ENCODE data around the gene WASL.
"Not testable (repeated sequence)": the region's sequence is repeated elsewhere in the genome, so short reads cannot be mapped to it uniquely, and the experiment has no call there.

The WASL gene

DNA sequence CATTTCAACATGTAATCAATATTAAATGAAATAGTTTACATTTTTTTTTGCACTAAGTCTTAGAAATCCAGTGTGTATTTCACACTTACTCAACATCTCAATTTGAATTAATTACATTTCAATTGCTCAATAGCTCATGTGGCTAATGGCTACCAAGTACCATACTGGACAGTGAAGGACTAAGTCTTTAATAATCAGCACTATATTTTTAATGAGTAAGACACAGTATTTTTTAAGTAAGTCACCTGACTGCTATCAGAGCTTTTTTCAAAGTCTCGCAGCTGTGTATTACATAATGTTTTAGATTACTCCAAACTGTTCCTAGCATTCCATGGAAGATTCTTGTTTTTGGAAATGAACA, 19.6 kb downstream of the WASL start:
- no peak for DNase-seq

DNA sequence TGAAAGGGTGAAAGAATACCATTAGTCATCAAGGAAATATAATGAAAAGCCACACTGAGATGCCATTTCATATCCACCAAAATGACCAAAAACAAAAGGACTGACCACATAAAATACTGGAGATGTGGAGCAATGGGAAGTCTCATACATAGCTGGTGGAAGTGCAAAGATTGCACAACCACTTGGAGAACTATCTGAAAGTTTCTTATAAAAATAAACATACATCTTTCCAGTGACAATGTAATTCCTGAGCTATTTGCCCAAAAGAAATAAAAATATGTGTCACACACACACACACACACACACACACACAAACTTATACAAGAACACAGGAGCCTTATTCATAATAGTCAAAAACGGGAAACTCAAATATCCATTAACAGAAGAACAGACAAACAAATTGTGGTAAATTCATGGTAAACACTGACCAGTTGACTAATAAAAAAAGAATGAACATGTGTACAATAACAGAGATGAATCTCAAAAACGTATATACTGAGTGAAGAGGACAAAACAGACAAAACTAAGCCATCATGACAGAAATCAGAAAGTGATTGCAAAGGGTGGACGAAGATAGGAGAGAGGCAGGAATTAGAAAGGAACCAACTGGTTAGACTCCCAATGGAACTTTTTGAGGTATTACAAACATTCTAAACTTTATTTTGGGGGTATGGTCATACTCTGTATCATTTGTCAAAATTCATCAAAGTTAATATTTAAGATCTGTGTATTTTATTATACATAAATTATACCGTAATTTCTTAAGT, 21.5 kb downstream of the WASL start:
- no peak for DNase-seq

DNA sequence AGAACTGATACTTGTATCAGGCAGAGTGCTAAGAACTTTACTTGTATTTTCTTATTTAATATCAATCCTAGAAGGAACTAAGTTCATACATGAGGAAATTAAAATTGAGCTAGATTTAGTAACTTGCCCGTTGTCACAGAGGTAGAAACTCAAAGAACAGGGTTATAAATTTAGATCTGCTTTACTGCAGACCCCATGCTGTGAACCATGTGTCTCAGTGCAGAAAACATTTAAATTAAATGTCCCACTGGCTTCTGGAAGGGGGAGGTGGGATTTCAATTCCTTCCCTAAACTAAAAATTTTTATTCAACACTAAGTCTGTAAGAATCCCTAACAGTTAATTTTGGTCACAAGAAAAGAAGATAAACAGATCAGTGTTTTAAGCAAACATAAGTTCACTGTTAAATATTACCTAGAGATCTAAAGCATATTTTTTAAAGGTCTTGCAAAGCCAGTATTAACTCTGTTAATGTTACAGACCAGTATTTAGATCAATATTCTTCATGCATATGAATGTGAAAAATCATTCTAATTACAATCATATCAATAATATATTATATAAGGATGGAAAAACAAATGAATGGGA, 23.1 kb downstream of the WASL start:
- peak; percentile 46 for DNase-seq

DNA sequence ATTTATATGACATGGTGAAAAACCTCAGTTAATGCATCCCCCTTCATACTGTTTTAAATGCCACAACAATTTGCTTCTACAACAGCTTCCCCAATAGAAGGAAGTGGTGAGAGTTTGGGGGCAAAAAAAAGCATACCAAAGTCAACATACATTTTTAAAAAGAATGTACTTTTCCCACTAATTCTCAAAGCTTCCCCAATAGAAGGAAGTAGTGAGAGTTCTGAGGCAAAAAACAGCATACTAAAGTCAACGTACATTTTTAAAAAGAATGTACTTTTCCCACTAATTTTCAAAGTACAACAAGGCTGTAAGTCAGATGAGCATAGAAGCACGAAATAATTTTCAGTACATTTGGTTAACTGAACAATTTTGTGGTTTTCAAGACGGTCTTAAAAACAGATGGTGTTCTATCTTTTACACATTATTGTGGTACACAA, 24.0 kb downstream of the WASL start:
- DNase-seq: no peak

DNA sequence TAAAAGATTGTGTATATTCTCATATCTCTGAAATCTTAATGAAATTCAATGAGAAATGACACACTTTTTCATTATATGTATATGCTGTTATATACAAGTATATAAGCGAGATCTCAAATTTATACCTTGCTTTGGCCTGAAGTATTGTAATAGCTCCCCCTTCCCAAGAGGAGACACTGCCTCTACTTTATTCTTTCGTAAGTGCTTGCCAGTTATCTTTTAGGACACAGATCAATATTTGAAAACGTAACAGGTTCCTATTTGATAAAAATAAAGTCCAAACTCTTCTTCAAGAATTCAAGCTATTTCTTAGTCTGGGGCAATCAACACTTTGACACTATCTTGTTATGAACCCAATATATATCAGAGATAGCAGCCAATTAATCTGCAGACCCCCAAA, 24.9 kb downstream of the WASL start:
- no peak for DNase-seq

DNA sequence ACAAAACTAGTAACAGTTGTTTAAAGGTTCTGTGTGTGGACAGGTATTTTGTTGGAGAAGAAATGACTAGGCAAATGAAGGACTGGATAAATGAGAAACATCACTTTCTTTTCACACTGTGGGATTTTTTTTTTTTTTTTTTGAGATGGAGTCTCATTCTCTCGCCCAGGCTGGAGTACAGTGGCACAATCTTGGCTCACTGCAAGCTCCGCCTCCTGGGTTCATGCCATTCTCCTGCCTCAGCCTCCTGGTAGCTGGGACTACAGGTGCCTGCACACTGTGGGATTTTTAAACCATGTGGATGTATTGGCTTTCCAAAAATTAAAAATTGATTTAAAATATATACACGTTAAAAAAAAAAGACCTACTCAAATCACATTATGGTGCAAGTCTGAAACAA, 28.3 kb downstream of the WASL start:
- DNase-seq: not testable (repeated sequence)

DNA sequence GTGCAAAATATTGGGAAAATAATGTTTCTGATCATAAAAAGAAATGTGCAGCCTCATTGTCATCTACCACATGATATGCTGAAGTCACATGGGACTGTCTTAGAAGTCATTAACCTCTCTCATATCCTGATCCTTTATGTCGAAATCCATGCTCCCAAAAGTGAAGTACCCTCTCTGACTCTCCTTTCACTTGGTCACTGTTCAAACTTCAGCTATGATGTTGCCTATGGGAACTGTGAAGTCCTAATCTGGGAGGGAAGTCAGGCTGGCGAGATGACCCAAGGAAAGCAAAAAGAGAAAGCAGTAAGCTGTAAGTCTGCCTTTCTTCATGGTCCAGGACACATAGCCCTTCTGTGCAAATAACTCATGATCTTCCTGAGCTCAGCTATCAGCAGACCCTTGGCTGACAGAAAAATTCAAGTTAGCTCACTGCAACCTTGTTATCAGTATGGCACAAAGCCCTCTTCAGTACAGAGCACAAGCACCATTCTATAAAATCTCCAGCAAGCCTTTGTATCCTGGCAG, 29.5 kb downstream of the WASL start:
- DNase-seq: no peak

DNA sequence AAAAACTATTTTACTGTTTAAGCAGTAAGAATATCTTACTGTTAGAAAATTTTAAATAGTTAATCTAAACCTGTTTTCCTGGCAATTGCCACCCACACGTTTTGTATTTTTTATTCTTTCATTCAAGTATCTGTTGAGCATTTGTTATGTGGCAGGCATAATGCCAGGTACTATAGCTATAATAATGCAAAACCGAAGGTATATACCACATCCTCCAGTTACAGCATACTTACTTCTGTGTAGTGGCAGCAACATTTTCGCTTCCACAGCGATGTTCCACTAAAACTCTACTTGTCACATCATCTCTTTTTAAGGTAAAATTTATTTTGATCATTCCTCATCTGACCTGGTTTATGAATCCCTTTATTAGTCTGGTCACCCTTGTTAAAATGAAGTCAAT, 30.0 kb downstream of the WASL start:
- no peak for DNase-seq

DNA sequence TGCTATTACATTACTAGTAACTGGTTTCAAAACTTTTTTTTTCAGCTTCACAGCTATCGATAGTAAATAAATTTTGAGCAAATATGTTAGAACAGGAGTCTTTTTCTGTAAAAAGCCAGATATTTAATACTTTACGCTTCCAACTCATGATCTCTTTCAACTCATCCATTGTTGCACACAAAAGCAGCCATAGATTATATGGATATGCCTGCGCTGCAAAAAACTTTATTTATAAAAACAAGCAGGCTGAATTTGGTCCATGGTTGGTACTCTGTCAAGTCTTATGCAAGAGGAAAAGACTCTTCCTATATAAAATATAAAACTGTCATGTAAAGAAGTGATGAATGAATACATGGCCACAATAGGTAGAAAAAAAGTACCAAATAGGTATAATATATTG, 31.1 kb downstream of the WASL start:
- DNase-seq: no peak

DNA sequence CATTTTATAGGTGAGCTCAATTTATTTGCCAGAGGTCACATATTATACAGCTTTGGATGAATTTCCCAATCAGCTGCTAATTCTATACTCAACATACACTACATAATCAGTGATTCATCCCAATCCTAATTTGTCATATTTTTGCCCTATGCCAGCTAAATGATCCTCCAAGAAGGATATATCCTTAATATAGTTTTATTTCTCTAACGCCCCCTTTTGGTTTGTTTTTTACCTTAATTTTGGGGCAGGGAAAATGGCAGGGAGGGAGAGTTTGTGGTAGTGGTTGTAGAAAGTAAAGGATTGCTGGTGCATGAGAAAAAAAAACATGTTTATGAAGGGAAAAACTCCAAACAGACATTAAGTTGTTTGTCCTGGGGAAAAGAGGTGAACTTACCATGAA, 31.9 kb downstream of the WASL start:
- DNase-seq: no peak

DNA sequence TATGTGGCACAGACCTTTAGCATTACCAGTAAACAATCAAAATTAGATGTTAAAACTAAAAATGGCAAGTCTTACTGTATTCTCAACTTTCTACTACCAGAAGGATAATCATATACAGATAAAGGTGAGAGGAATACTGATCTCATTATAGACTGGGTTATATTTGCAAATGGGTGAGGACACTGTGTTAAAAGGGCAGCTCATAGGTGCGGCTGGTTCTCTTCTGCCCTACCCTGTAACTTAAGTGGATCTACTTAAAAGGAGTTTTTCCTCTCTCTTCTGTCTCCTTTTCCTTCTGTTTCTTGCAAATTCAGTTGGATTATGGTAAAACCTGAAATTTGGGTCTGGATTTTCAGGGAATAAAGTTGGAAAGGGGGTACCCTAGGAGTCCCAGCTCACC, 33.0 kb downstream of the WASL start:
- DNase-seq: no peak

DNA sequence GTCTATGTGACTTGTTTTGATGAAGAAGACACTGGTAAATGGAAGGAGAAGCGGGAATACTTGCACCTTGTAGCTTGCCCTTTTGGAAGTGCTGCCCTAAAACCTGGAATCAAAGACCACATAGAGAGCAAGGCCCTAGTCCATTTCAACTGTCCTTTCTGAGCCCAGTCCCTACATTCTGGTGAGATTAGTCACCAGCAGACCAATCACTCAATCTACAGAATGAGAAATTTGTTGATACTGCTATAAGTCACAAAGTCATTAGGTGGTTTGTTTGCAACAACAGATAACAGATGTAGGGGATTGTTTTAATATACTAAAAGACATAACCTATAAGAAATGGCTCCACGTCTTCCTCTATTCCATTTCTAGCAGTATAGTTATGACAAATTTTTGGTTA, 33.6 kb downstream of the WASL start:
- no peak for DNase-seq

DNA sequence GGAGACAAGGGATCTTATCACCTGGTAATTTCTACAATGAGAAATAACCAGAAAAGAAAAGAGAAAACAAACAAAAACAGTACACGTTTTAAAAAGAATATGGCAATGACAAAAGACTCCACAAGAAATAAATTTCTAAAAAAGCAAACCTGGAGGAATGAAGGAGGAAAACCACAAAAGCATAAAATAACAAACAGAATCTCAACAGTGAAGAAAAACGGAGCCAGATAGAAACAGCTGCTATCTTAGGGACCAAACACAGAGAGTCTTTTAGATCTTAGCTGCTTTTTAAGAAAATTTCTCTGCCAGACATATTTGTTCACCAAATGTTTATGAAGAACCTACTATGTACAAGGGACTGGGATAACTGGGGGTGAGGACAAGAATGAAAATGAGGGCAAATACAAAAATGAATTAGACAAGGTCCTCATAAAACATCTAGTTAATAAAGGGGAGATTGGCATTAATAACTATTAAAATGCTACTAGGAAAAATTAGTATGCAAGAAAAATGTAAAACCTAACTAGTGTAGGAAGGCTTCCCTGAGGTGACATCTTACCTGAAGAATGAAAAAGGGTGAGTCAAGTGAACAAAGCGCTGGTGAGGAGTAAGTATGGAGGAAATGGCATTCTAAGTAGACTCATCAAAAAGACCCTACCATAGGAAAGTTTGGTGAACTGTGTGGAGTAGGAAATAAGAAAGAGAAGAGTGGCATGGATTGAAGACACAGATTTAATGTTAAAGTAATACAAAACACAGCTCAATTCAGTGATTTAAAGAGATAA, 34.3 kb downstream of the WASL start:
- DNase-seq: no peak

DNA sequence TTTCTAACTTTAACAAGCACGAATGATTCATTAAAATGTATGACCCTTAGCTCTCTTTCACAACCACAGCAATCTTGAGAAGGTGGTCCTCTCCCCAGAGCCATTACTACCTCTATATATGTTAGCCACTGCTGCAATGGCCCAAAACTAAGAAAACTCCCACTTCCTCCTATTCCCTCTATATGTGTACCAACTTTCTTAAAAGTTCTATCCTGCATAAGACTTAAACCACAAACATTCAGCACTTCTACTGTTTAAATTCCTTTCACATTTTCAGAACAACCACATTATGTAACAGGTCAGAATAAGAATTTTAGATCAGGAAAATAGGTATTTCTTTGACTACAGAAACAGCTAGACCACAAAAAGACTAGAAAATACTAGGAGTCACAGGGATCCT, 36.2 kb downstream of the WASL start:
- DNase-seq: no peak

DNA sequence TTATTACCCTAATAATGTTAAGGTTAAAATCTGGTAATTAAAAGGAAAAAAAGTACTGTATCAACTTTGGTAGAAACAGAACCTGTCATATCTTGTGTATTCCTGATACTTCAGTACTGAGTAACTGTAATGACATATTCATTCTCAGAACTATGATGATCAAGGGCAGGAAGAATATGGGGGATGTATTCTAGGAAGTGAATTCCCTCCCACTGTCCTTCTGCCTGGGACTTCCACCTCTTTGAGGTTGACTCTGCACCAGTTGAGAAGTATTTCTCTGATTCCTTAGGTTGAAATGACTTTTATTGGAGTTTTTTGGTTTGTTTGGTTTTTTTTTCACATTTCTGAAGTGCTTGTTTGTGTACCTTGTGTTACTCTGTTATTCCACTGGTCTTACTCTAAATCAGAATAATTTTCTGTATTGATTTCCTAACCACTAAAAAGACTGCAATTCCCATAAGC, 36.9 kb downstream of the WASL start:
- DNase-seq: no peak

DNA sequence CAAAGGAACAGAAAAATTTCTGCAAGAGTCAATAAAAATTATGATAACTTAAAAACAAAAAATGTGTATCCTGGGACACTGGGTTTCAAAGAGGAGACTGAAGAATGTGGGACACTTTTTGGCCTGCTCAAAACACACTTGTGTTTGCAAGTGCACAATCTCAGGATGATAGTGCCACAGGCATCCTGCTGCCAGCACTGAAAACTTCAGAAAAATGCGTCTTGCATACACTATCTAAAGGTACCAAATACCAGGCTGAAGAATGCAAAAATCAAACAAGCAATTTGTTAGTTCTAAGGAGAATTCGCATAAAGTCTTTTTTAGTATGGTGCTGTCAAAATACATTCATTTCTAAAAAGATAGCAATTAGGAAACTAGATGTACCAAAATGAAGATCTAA, 38.1 kb downstream of the WASL start:
- no peak for DNase-seq

DNA sequence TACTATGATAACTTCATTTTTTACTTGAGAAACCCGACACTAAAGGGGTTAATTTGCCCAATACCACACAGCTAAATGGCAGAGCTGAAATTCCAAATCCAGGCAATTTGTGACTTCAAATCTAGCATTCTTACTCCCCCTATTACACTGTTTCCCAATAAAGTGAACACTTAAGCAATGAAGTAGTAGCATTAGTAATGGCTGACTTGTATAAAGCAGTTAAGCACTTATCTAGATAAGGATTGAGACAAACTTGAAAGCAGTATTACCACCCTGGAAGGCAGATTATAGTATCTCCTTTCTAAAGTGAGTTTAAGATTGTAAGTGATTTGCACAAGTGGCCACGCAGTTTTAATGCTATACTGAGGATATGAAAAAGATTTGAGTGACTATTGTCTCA, 39.3 kb downstream of the WASL start:
- no peak for DNase-seq

DNA sequence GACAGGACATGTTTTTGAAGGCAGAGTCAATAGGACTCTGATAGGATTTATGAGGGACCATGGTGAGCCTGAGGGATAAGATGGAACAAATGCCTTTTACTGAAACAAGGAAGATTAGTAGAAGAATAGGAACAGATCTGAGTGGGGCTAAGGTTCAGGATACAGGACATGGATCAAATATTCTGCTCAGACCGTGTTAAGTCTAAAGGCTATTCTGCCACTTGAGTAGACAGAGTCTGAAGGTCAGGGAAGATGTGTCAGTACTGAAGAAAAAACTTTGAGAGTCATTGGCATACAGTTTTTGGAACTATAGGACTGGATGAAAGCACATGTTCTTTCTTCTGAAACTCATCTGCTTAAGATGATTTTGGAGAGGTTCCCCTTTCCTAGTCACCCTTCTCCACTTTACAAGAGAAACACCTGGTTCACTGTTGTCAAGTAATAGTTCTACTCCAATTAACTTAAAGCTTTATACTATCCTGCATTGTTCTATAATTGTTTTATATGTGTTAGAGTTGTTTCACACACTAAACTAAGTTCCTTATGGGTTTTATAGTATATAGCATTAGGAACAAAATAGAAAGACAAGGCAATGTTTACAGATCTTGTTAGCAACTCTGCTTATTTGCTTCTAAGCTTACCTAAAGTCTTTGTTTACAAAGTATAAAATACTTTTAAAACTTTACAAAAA, 43.4 kb downstream of the WASL start:
- no peak for DNase-seq

DNA sequence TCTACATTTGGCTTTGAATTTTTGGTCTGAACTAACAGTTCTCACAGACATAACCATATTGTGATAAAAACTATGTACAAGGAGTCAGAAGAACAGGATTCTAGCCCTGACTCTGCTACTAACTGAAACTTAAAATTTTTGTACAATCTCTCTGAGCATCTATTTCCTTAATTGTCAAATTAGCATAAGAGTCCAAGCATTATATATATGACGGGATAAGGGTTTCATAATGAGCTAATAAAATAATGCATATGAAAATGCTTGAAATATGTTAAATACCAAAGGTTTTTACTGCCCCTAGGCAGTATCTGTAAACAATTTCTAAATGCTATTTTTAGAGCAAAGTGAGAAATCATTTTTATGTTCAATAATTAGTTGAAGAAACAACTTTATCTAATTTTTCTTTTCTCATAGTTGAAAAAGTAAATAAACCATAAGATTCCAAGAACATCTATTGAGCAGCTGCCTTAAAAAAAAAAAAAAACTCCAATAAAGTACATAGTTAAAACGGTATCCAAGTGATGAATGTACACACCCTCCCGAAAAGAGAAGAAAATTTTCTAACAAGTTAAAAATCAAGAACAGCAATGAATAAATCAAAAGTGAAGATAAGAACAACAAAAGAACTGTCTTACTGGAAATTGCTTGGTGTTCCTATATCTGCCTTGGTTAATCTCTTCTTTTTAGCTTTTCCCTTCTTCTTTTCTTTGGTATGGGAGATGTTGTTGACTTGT, 52.7 kb downstream of the WASL start:
- DNase-seq: no peak

DNA sequence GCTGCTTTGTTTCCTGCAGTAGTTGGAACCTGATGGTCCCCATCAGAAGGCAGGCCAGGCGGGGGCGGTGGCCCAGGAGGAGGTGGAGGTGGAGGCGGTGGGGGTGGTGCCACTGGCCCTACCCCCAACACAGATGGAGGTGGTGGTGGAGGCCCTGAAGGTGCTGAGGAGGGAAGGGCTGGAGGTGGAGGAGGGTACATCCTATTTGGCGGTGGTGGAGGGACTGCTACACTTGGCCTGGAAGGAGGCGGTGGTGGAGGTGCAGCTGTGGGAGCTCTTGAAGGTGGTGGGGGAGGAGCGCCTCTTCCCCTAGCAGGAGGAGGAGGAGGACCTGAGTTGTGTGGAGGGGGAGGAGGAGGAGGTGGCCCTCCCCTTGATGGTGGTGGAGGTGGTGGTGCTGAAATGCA, 56.3 kb downstream of the WASL start:
- DNase-seq: peak; percentile 19

DNA sequence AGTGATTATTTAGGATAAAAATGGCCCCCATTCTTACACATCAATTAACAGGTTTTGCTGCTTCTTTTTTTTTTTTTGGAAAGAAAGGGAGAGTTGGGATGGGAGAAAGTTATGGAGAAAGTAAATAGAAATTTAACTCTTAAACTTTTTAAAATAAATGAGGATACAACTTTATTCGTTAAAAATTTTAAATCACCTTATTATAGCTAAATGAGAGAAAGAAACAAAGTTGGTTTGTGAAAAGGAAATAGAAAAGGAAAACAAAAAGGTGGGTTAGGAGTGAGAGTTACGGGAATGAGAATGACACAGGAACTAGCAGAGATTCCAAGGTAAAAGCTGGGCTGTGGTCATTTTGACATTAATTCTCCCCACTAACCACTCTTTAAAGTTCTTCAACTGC, 58.3 kb downstream of the WASL start:
- DNase-seq: no peak

DNA sequence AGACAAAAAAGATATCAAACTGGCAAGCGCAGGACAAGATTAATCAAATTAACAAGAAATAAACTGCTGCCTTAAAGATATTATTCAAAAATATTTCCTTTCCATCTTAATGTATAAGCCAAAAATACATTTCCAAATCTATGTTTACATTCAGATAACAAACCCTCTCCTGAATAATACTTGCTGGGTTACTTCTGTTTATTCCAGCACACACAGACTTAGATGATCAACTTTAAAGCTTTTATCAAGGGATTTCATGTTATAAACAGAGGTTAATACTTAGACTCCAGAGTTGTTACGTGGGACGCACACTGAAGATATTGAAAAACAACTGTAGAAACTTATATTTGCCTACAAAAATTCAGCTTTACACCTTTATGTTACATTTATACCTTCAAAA, 59.6 kb downstream of the WASL start:
- DNase-seq: no peak

DNA sequence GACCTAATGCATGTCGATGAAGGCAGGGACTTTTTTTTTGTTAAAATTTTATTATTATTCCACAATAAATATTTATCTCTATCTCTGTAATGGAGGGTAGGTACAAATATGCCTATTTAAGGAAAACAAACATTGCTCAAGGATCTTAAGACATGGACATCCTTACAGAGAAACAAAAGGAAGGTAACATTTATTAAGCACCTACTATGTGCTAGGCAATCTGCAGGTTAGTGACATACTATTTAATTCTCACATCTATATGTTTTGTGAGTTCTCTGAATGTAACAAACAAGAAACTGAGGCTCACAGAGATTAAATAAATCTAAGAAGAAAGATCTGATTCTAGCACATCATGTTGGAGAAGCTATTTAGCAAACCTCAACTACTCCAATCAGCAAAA, 61.1 kb downstream of the WASL start:
- DNase-seq: no peak
